HepG2 (cell line): ENCODE data around the gene CDKN2C. TPM values are rescaled to one million over a fixed set of nuclear protein-coding genes. Genes with fewer than 3 reads are reported as not detected.

Source experiments
- PATZ1 ChIP-seq: sonication (generic); formaldehyde crosslinking; IDR thresholded peaks from 2 replicates; pipeline ENCODE4 v1.4.0; 2020; ENCODE audit warnings: missing genetic modification reagents
- SIN3A ChIP-seq: IDR thresholded peaks from 2 replicates; pipeline ENCODE4 v1.6.1; 2011; ENCODE audit warnings: low read depth, mild to moderate bottlenecking, control low read depth, low read length, borderline replicate concordance
- ZBED4 ChIP-seq: sonication (generic); formaldehyde crosslinking; IDR thresholded peaks from 2 replicates; pipeline ENCODE4 v1.4.0; 2020; ENCODE audit warnings: missing genetic modification reagents, borderline replicate concordance
- ZNF772 ChIP-seq: sonication (generic); formaldehyde crosslinking; IDR thresholded peaks from 2 replicates; pipeline ENCODE4 v1.5.0; 2020; ENCODE audit warnings: mild to moderate bottlenecking, missing genetic modification reagents
- polyA plus RNA-seq, 8 experiments: library from polyadenylated mRNA; depleted of rRNA in 3 of 8; stranded (reverse) in 7 of 8; unstranded in 1 of 8; fragments of >200 nt; fragmentation: Illumina TruSeq in 4 of 8; extraction: Trizol in 4 of 8; gene quantifications; 2 replicates each; pipeline versions ENCODE4 v1.2.1 to v1.2.3, GENCODE V29; 2011 to 2016; ENCODE audit warnings: low read depth in 4 of 8, missing spikeins in 1 of 8, mixed read lengths in 1 of 8; ENCODE audit not compliant: insufficient read depth in 1 of 8
- total RNA-seq, 5 experiments: library from RNA; depleted of rRNA; stranded (reverse); fragments of >200 nt; fragmentation: Illumina TruSeq; extraction: Trizol; gene quantifications; 2 replicates each; pipeline ENCODE4 v1.2.3, GENCODE V29; 2016; ENCODE audit warnings: low read depth in 1 of 5
- TF ChIP-seq, protein P1 (sequence below): sonication (generic); formaldehyde crosslinking; IDR thresholded peaks from 2 replicates; pipeline ENCODE4 v1.4.0; 2020; ENCODE audit warnings: missing genetic modification reagents
- TF ChIP-seq, protein P2 (sequence below): sonication (generic); formaldehyde crosslinking; IDR thresholded peaks from 2 replicates; pipeline ENCODE4 v1.9.0; 2022; ENCODE audit warnings: missing genetic modification reagents, mild to moderate bottlenecking, borderline replicate concordance
- TF ChIP-seq, protein P3 (sequence below): sonication (generic); formaldehyde crosslinking; IDR thresholded peaks from 2 replicates; pipeline ENCODE4 v1.5.1; 2020; ENCODE audit warnings: mild to moderate bottlenecking, missing genetic modification reagents, moderate library complexity

The CDKN2C gene
- total and polyA plus RNA-seq, 2 of the 13 experiments (the other 11 are each of a cell fraction or from before 2014, with no cell fraction given): 7.8 to 13.7 TPM

DNA sequence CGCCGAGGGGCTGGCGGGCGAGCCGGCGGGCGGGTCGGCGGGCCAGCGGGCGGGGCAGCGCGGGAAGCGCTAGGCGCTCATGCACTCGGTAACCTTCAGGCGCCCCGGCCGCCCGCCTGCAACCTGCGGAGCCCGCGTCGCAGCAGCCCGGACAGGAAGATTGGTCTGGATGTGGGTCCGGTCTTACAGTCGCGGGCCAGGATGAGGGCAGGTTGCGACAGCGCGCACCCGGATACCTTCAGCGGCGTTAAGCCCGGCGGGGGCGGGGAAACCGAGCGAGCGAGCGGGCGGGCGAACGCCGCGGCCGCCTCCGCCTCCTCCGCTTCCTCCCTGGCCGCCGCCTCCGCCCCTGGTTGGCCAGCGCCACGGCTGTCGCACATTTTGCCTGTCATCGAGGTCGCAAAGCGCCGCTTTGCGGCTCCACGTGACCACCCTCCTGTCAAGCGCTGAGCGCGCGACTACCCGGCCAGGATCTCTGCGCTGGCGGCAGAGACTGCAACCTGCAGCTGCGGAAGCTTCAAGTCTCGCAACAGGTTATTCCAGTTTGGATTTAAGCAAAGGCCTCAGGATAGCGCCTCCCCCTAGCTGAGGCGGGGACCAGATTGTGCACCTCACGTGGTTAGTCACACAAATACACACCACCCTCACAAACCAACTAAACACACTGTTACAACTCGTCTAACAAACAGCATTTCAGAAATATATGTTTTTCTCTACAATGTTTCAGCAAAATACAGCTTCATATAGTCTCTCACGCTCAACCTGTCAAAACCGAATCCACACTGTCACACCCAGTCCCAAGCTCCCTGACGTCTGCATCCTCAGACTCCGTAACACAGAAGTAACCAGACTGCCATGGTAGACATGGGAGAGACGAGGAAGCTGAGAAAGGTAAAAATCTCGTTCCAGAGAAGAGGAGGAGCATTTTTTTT lies 9.9 kb upstream of the CDKN2C start, which contains the start of gene FAF1 (continued):
- TF ChIP-seq, protein P1, sequence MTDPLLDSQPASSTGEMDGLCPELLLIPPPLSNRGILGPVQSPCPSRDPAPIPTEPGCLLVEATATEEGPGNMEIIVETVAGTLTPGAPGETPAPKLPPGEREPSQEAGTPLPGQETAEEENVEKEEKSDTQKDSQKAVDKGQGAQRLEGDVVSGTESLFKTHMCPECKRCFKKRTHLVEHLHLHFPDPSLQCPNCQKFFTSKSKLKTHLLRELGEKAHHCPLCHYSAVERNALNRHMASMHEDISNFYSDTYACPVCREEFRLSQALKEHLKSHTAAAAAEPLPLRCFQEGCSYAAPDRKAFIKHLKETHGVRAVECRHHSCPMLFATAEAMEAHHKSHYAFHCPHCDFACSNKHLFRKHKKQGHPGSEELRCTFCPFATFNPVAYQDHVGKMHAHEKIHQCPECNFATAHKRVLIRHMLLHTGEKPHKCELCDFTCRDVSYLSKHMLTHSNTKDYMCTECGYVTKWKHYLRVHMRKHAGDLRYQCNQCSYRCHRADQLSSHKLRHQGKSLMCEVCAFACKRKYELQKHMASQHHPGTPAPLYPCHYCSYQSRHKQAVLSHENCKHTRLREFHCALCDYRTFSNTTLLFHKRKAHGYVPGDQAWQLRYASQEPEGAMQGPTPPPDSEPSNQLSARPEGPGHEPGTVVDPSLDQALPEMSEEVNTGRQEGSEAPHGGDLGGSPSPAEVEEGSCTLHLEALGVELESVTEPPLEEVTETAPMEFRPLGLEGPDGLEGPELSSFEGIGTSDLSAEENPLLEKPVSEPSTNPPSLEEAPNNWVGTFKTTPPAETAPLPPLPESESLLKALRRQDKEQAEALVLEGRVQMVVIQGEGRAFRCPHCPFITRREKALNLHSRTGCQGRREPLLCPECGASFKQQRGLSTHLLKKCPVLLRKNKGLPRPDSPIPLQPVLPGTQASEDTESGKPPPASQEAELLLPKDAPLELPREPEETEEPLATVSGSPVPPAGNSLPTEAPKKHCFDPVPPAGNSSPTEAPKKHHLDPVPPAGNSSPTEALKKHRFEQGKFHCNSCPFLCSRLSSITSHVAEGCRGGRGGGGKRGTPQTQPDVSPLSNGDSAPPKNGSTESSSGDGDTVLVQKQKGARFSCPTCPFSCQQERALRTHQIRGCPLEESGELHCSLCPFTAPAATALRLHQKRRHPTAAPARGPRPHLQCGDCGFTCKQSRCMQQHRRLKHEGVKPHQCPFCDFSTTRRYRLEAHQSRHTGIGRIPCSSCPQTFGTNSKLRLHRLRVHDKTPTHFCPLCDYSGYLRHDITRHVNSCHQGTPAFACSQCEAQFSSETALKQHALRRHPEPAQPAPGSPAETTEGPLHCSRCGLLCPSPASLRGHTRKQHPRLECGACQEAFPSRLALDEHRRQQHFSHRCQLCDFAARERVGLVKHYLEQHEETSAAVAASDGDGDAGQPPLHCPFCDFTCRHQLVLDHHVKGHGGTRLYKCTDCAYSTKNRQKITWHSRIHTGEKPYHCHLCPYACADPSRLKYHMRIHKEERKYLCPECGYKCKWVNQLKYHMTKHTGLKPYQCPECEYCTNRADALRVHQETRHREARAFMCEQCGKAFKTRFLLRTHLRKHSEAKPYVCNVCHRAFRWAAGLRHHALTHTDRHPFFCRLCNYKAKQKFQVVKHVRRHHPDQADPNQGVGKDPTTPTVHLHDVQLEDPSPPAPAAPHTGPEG: peak; percentile 93
- TF ChIP-seq ZNF772 (CRISPR knock-in tag) (peak; percentile 68; the same call in 1 of the 2 replicates), SIN3A (peak; percentile 99), ZBED4 (CRISPR knock-in tag) (peak; percentile 53; the same call in 1 of the 2 replicates), PATZ1 (CRISPR knock-in tag) (peak; percentile 54; the same call in 1 of the 2 replicates)
- TF ChIP-seq, protein P2, sequence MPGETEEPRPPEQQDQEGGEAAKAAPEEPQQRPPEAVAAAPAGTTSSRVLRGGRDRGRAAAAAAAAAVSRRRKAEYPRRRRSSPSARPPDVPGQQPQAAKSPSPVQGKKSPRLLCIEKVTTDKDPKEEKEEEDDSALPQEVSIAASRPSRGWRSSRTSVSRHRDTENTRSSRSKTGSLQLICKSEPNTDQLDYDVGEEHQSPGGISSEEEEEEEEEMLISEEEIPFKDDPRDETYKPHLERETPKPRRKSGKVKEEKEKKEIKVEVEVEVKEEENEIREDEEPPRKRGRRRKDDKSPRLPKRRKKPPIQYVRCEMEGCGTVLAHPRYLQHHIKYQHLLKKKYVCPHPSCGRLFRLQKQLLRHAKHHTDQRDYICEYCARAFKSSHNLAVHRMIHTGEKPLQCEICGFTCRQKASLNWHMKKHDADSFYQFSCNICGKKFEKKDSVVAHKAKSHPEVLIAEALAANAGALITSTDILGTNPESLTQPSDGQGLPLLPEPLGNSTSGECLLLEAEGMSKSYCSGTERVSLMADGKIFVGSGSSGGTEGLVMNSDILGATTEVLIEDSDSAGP (CRISPR knock-in tag): peak; percentile 87; the same call in 1 of the 2 replicates
- TF ChIP-seq, protein P3, sequence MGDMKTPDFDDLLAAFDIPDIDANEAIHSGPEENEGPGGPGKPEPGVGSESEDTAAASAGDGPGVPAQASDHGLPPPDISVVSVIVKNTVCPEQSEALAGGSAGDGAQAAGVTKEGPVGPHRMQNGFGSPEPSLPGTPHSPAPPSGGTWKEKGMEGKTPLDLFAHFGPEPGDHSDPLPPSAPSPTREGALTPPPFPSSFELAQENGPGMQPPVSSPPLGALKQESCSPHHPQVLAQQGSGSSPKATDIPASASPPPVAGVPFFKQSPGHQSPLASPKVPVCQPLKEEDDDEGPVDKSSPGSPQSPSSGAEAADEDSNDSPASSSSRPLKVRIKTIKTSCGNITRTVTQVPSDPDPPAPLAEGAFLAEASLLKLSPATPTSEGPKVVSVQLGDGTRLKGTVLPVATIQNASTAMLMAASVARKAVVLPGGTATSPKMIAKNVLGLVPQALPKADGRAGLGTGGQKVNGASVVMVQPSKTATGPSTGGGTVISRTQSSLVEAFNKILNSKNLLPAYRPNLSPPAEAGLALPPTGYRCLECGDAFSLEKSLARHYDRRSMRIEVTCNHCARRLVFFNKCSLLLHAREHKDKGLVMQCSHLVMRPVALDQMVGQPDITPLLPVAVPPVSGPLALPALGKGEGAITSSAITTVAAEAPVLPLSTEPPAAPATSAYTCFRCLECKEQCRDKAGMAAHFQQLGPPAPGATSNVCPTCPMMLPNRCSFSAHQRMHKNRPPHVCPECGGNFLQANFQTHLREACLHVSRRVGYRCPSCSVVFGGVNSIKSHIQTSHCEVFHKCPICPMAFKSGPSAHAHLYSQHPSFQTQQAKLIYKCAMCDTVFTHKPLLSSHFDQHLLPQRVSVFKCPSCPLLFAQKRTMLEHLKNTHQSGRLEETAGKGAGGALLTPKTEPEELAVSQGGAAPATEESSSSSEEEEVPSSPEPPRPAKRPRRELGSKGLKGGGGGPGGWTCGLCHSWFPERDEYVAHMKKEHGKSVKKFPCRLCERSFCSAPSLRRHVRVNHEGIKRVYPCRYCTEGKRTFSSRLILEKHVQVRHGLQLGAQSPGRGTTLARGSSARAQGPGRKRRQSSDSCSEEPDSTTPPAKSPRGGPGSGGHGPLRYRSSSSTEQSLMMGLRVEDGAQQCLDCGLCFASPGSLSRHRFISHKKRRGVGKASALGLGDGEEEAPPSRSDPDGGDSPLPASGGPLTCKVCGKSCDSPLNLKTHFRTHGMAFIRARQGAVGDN (CRISPR knock-in tag): peak; percentile 89
